Measurements from ENCODE around the gene LSR. TPM values are rescaled to one million over a fixed set of nuclear protein-coding genes. Genes with fewer than 3 reads are reported as not detected.

LSR gene, protein sequence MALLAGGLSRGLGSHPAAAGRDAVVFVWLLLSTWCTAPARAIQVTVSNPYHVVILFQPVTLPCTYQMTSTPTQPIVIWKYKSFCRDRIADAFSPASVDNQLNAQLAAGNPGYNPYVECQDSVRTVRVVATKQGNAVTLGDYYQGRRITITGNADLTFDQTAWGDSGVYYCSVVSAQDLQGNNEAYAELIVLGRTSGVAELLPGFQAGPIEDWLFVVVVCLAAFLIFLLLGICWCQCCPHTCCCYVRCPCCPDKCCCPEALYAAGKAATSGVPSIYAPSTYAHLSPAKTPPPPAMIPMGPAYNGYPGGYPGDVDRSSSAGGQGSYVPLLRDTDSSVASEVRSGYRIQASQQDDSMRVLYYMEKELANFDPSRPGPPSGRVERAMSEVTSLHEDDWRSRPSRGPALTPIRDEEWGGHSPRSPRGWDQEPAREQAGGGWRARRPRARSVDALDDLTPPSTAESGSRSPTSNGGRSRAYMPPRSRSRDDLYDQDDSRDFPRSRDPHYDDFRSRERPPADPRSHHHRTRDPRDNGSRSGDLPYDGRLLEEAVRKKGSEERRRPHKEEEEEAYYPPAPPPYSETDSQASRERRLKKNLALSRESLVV
- polyA plus RNA-seq (2012; ENCODE audit: insufficient read depth, insufficient read length, low read depth) = 1.5 TPM

DNA sequence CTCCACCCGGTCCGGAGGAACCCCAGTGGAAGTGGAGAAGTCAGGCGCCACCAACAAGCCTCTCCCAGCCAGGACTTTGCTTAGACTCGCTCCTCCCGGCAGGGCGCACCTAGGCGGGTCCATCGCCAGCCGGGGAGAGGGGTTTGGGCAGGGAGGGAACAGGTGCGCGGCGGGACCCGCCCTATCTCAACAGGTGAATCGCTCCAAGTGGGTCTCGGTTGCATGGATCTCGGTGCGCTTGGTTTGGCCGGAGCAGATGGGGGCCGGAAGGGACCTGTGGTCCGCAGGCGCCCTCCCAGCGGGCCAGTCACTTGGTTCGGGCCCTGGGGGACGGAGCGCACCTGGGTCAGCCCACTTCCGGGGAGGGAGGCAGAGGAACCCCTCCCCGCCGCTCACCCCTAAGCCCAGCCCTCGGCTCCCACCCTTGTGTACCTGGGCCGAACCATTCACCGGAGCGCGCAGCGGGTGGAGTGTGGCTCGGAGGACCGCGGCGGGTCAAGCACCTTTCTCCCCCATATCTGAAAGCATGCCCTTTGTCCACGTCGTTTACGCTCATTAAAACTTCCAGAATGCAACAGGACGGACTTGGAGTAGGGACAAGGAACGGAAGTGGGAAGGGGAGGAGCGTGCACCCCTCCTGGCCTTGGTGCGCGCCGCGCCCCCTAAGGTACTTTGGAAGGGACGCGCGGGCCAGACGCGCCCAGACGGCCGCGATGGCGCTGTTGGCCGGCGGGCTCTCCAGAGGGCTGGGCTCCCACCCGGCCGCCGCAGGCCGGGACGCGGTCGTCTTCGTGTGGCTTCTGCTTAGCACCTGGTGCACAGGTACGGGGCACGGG, at the start of gene LSR:
TSS of gene LSR (plus strand) at position 693 of the 836 bp plus-strand sequence. CDS start at position 714, 21 bp downstream.
- H3K4me3 ChIP-seq (ENCODE audit: low read depth, low read length) = no peak within 1 kb of the TSS
- DNase-seq = no peak

DNA sequence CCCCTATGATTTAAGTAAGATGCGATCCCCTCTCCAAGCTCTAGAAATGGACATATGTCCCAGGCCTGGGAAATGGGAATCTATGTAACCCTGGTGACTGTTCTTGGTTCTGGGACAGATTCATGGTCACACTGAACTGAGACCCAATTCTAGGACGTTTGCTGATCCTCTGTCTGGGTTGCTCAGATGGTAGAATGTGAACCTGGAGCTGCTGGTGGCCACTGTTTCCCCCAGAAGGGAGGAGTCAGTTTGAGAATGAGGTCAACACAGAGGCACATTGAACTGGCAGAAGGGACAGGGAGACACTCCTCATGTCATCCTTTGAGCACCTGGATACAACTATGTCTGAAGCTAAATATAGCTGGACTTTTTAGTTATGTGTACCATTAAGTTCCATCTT, 49.3 kb upstream of the LSR start:
- Histone ChIP-seq H3K4me3 (ENCODE audit: low read depth, low read length) (no peak overlapping the region), H3K9me3 (no peaks in the 10 kb centered on the region), H3K27me3 (peaks cover 9% of the 10 kb centered on the region), H3K4me1 (no peaks in the 10 kb centered on the region), H3K36me3 (no peaks in the 10 kb centered on the region)
- DNase-seq = no peak
- TF ChIP-seq, protein P1, sequence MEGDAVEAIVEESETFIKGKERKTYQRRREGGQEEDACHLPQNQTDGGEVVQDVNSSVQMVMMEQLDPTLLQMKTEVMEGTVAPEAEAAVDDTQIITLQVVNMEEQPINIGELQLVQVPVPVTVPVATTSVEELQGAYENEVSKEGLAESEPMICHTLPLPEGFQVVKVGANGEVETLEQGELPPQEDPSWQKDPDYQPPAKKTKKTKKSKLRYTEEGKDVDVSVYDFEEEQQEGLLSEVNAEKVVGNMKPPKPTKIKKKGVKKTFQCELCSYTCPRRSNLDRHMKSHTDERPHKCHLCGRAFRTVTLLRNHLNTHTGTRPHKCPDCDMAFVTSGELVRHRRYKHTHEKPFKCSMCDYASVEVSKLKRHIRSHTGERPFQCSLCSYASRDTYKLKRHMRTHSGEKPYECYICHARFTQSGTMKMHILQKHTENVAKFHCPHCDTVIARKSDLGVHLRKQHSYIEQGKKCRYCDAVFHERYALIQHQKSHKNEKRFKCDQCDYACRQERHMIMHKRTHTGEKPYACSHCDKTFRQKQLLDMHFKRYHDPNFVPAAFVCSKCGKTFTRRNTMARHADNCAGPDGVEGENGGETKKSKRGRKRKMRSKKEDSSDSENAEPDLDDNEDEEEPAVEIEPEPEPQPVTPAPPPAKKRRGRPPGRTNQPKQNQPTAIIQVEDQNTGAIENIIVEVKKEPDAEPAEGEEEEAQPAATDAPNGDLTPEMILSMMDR (IDR thresholded peaks at IDR 0.05; ENCODE audit: low read depth, low read length) = no peak

More for the DNA sequence above, at the start of gene LSR:
- Histone ChIP-seq H3K36me3 (no peaks in the 10 kb centered on the region), H3K9me3 (no peaks in the 10 kb centered on the region), H3K4me1 (no peaks in the 10 kb centered on the region), H3K27me3 (peaks cover 43% of the 10 kb centered on the region)
- TF ChIP-seq, protein P1 (IDR thresholded peaks at IDR 0.05; ENCODE audit: low read depth, low read length) = no peak

DNA sequence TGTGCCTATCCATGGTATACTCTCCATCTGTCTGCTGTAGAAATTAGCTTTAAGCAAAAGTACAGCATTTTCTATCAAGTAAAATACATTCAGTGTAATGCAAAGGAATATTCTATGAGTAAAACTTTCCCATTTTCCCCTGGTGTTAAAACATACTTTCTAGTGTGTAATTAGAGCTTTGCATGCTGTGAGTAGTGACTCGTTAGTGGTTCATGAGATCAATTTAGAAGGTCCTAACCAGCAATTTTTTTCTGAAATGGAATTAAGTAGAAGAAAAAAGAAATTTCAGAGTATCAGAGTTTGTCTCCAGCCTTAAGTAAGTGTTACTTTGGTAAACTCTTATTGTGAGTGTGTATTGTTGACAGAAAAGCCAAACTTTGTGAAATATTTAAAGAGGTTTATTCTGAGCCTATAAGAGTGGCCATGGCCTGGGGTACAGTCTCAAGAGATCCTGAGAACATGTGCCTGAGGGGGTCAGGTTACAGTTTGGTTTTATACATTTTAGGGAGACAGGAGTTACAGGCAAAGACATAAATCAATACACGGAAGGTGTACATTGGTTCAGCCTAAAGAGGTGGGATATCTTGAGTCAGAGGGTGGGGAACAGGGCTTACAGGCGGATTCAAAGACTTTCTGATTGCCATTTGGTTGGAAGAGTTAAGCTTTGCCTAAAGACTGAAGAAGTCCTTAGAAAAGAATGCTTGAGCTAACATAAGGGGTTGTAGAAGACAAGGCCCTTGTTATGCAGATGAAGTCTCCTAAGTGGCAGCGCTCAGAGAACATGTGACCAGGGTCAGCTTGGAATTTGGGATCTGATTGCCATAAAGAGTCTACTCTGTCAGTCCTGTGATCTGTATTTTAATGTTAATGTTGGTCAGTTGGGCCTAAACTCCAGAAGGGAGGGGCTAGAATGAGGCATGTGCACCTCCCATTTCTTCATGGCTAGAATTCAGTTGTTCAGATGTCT, 45.8 kb upstream of the LSR start:
- Histone ChIP-seq H3K36me3 (no peaks in the 10 kb centered on the region), H3K4me3 (ENCODE audit: low read depth, low read length) (no peak overlapping the region), H3K4me1 (no peaks in the 10 kb centered on the region), H3K27me3 (peaks cover 9% of the 10 kb centered on the region), H3K9me3 (no peaks in the 10 kb centered on the region)
- DNase-seq = no peak
- TF ChIP-seq, protein P1 (IDR thresholded peaks at IDR 0.05; ENCODE audit: low read depth, low read length) = no peak

DNA sequence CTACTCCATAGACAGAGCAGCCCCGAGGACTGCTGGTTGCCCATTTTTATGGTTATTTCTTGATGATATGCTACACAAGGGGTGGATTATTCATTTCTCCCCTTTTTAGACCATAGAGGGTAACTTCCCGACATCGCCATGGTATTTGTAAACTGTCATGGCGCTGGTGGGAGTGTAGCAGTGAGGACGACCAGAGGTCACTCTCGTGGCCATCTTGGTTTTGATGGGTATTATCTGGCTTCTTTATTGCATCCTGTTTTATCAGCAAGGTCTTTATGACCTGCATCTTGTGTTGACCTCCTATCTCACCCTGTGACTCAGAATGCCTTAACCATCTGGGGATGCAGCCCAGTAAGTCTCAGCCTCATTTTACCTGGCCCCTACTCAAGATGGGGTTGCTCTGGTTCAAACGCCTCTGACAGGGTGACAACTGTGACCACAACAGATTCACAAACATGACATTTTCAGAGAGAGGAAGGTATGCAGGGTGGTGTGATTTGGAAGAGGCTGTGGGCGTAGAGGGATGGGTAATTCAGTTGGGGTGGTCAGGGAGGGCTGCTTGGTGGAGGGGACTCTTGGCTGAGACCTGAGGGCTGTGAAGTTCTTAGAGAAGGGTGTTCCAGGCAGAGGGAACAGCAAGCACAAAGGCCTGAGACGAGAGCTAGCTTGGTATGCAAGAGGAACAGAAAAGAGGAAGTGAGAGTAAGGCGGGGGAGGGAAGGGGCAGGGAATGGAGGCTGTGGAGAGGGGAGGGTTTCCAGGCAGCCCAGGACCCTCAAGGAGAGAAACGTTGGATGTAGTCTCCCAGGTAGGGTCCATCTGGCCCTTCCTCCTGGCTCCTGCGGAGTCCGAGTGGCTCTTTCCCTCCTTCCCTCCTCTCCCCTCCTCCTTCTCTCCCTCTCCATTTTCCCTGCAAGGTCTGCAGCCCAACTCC, 43.7 kb upstream of the LSR start:
- TF ChIP-seq, protein P1 (IDR thresholded peaks at IDR 0.05; ENCODE audit: low read depth, low read length) = no peak
- no peak for DNase-seq
- no peaks in the 10 kb centered on the region for H3K9me3 ChIP-seq
- H3K4me1 ChIP-seq = no peaks in the 10 kb centered on the region
- H3K4me3 ChIP-seq (ENCODE audit: low read depth, low read length) = no peak overlapping the region
- H3K27me3 ChIP-seq = peaks cover 9% of the 10 kb centered on the region
- H3K36me3 ChIP-seq = no peaks in the 10 kb centered on the region

Measured in BE2C (cell line).